Transverse colon (tissue), 3 donors: ENCODE data around the gene SLC4A5.

Experiments
- POLR2A ChIP-seq: fragments of 450-650 bp; IDR thresholded peaks from one replicate; pipeline ENCODE4 v1.6.1; 2016; ENCODE audit warnings: antibody characterized with exemption, mild to moderate bottlenecking, moderate library complexity
- TF ChIP-seq, protein P1 (sequence below), 5 experiments: fragments of 200-600 bp in 3 of 5; fragments of 450-650 bp in 2 of 5; sonication (generic) in 3 of 5; IDR thresholded peaks; 1 replicate in 2 of 5; 2 replicates in 3 of 5; pipeline ENCODE4 v1.5.1; 2016 to 2017; ENCODE audit warnings: antibody characterized with exemption in 5 of 5, inconsistent platforms in 3 of 5, mild to moderate bottlenecking in 2 of 5, moderate library complexity in 1 of 5

DNA sequence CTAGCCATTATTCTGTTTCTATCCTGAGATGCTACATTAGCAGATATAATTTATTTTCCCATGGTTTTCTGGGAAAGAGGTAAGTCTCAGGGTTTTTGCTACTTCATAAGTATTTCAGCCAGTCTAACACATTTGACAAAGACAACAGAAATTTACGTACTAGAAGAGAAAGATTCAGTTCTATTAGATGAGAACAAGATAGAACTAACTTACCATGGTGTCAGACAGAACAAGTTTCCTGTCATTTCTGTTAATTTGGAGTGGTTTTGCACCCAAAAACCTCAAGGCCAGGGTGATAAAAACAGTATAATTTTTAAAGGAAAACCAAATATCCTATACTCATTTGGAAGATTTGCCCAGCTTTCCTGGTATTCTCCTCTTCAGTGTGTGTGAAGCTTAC, 15.6 kb downstream of the SLC4A5 start:
- TF ChIP-seq, protein P1, sequence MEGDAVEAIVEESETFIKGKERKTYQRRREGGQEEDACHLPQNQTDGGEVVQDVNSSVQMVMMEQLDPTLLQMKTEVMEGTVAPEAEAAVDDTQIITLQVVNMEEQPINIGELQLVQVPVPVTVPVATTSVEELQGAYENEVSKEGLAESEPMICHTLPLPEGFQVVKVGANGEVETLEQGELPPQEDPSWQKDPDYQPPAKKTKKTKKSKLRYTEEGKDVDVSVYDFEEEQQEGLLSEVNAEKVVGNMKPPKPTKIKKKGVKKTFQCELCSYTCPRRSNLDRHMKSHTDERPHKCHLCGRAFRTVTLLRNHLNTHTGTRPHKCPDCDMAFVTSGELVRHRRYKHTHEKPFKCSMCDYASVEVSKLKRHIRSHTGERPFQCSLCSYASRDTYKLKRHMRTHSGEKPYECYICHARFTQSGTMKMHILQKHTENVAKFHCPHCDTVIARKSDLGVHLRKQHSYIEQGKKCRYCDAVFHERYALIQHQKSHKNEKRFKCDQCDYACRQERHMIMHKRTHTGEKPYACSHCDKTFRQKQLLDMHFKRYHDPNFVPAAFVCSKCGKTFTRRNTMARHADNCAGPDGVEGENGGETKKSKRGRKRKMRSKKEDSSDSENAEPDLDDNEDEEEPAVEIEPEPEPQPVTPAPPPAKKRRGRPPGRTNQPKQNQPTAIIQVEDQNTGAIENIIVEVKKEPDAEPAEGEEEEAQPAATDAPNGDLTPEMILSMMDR (IDR thresholded peaks at IDR 0.05) = no peak
- no peak for TF ChIP-seq POLR2A
